GM19397 (cell line): ENCODE data around the gene POLR1G.
"Not testable (repeated sequence)": the region's sequence is repeated elsewhere in the genome, so short reads cannot be mapped to it uniquely, and the experiment has no call there.

Experiments used
- ATAC-seq: cut with Tn5 transposase; IDR thresholded peaks from one replicate; pipeline ENCODE4 v1.9.1; 2021; ENCODE audit warnings: mild to moderate bottlenecking, moderate library complexity; ENCODE audit not compliant: unreplicated experiment

Gene POLR1G

GRCh38 chr19:45395821-45396617 is 10.4 kb upstream of the POLR1G start:
- ATAC-seq, result no peak

- ATAC-seq, result no peak
These were observed 6.3 kb upstream of the POLR1G start for GRCh38 chr19:45400192-45400591.

- no peak for ATAC-seq
These were observed 4.6 kb upstream of the POLR1G start for GRCh38 chr19:45401815-45402214.

GRCh38 chr19:45402298-45403061 is 4.0 kb upstream of the POLR1G start:
- ATAC-seq, result no peak

GRCh38 chr19:45403272-45403671 is 3.2 kb upstream of the POLR1G start:
- ATAC-seq, result no peak

- no peak for ATAC-seq
These were observed 2.5 kb upstream of the POLR1G start for GRCh38 chr19:45403781-45404556.

GRCh38 chr19:45404557-45405434 is 1.6 kb upstream of the POLR1G start, which contains the start of gene PPP1R13L:
Gene PPP1R13L (minus strand): TSS chr19:45405069. CDS start chr19:45398318, 6,751 bp downstream.
- peak; percentile 16 for ATAC-seq

- peak; percentile 52 for ATAC-seq
These were observed 814 bp upstream of the POLR1G start for GRCh38 chr19:45405435-45406225.

GRCh38 chr19:45407091-45407375 is 589 bp downstream of the POLR1G start:
- no peak for ATAC-seq

GRCh38 chr19:45407585-45407984 is 1.1 kb downstream of the POLR1G start:
- ATAC-seq, result not testable (repeated sequence)

- no peak for ATAC-seq
These were observed 1.7 kb downstream of the POLR1G start for GRCh38 chr19:45408121-45408520.

GRCh38 chr19:45408830-45409556 is 2.5 kb downstream of the POLR1G start:
- no peak for ATAC-seq

GRCh38 chr19:45409557-45409920 is 3.1 kb downstream of the POLR1G start:
- ATAC-seq, result no peak

- not testable (repeated sequence) for ATAC-seq
These were observed 3.9 kb downstream of the POLR1G start for GRCh38 chr19:45410330-45410729.

GRCh38 chr19:45413497-45413896 is 7.1 kb downstream of the POLR1G start:
- ATAC-seq, result no peak

- ATAC-seq, result no peak
These were observed 8.0 kb downstream of the POLR1G start for GRCh38 chr19:45414468-45414867.

- no peak for ATAC-seq
These were observed 10.7 kb downstream of the POLR1G start for GRCh38 chr19:45417151-45417550.

GRCh38 chr19:45418802-45419201 is 12.4 kb downstream of the POLR1G start:
- no peak for ATAC-seq

GRCh38 chr19:45419396-45419795 is 13.0 kb downstream of the POLR1G start:
- ATAC-seq, result peak; percentile 60
